ENCODE measurements around the gene FLCN.

The FLCN gene

DNA sequence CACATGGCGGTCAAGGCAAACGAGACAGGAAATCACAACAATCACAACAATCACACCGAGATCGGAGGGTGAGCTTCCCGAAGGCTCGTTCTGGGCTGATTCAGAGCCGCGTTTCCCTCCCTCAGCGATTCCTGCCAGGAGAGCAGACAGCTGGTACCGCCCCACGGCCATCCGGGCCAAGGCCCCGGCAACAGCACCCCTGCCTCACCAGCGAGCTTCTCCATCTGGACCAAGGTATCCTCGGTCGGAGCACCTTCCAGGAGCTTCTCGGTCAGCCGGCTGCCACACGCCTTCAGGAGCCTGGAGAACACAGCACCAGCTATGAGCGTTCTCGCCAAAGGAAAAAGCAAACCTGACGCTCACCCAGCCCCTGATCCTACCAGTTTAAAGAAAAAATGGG, 15.6 kb downstream of the FLCN start:
- TF ChIP-seq, protein P1, sequence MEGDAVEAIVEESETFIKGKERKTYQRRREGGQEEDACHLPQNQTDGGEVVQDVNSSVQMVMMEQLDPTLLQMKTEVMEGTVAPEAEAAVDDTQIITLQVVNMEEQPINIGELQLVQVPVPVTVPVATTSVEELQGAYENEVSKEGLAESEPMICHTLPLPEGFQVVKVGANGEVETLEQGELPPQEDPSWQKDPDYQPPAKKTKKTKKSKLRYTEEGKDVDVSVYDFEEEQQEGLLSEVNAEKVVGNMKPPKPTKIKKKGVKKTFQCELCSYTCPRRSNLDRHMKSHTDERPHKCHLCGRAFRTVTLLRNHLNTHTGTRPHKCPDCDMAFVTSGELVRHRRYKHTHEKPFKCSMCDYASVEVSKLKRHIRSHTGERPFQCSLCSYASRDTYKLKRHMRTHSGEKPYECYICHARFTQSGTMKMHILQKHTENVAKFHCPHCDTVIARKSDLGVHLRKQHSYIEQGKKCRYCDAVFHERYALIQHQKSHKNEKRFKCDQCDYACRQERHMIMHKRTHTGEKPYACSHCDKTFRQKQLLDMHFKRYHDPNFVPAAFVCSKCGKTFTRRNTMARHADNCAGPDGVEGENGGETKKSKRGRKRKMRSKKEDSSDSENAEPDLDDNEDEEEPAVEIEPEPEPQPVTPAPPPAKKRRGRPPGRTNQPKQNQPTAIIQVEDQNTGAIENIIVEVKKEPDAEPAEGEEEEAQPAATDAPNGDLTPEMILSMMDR (IDR thresholded peaks at IDR 0.05; ENCODE audit: borderline replicate concordance, control extremely low read depth, extremely low read depth, insufficient read depth, missing control alignments), result no peak
- in situ Hi-C loops (cut with MboI; ENCODE audit: low sequenced_read_pairs, unreplicated experiment), result no loop called here
- no peak for DNase-seq (ENCODE audit: low spot score)

DNA sequence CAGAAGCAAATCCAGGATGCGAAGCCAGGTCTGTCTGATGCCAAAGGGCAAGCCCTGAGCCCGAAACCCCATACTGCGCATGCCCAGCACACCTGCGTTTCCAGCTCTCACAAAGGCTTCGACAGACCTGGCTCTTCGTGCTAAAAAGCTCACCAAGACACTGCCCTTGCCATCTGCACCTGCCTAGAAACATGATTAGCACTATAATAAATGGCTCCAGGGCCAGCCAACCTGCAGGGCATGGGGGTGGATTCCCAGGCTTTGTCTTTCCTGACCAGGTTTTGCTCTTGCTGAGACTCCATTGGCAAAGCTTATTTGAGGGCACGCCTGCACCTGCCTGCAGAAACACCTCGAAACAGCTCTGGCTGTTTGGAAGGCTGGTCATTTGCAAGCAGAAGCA, 16.4 kb downstream of the FLCN start:
- DNase-seq (ENCODE audit: low spot score), result no peak
- in situ Hi-C loops (cut with MboI; ENCODE audit: low sequenced_read_pairs, unreplicated experiment), result no loop called here

DNA sequence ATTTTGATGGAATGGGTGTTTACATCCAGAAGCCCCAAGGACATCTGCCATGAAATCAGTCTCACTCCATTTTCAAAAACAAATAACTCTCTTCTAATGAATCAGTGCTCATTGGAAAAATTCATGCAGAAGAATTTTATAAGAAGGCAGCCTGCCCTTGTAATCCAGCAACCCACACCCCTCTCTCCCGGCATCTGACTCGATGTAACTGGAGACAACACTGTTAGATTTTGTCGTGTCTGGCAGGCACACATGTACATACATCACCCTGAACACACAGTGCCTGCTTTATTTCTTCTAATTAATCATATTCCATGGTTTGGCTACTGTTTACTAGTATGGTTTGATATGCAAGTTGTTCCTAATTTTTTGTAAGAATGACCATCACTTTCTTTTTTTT, 19.0 kb downstream of the FLCN start:
- TF ChIP-seq, protein P1 (IDR thresholded peaks at IDR 0.05; ENCODE audit: borderline replicate concordance, control extremely low read depth, extremely low read depth, insufficient read depth, missing control alignments), result no peak
- no peak for DNase-seq (ENCODE audit: low spot score)
- in situ Hi-C loops (cut with MboI; ENCODE audit: low sequenced_read_pairs, unreplicated experiment), result no loop called here

More for the DNA sequence above, 16.4 kb downstream of the FLCN start:
- TF ChIP-seq, protein P1 (IDR thresholded peaks at IDR 0.05; ENCODE audit: borderline replicate concordance, control extremely low read depth, extremely low read depth, insufficient read depth, missing control alignments), result no peak

DNA sequence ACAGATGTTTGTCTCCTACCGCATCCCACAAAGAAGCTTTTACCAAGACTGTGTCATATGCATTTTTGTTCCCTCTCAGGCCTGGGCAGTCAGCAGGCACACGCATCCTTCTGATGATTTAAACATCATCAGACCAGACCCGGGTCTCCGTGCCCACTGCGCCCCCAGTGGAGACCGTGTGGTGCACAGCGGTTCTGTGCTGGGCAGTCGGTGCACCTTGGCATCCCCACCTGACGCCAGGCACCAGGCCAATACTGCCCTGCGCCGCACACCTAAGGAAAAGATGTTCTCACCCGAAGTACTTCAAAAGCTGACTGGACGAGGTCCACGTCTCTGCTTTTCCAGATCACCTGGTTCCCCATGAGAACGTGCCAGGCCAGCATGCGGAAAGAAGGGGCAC, 20.2 kb downstream of the FLCN start:
- TF ChIP-seq, protein P1 (IDR thresholded peaks at IDR 0.05; ENCODE audit: borderline replicate concordance, control extremely low read depth, extremely low read depth, insufficient read depth, missing control alignments), result no peak
- DNase-seq (ENCODE audit: low spot score), result no peak
- in situ Hi-C loops (cut with MboI; ENCODE audit: low sequenced_read_pairs, unreplicated experiment), result no loop called here

DNA sequence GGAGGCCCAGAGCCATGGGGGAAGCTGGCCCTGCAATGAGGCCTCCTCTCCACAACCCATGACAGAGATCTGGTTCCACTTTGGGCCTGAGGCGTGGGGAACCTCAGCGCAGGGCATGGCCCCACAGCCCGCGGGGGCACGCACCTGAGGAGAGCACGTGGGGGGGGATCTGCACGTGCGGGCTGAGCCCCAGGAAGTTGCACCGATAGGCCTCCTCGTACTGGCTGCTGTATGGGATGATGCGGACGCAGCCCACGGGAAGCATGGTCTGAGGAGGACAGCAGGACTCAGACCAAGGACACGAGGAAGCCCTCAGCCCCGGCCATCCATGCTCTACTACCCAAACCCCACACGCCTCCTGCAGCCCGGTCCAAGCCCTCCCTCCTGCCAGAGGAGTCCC, 20.7 kb downstream of the FLCN start:
- no peak for DNase-seq (ENCODE audit: low spot score)
- in situ Hi-C loops (cut with MboI; ENCODE audit: low sequenced_read_pairs, unreplicated experiment), result no loop called here
- TF ChIP-seq, protein P1 (IDR thresholded peaks at IDR 0.05; ENCODE audit: borderline replicate concordance, control extremely low read depth, extremely low read depth, insufficient read depth, missing control alignments), result no peak

DNA sequence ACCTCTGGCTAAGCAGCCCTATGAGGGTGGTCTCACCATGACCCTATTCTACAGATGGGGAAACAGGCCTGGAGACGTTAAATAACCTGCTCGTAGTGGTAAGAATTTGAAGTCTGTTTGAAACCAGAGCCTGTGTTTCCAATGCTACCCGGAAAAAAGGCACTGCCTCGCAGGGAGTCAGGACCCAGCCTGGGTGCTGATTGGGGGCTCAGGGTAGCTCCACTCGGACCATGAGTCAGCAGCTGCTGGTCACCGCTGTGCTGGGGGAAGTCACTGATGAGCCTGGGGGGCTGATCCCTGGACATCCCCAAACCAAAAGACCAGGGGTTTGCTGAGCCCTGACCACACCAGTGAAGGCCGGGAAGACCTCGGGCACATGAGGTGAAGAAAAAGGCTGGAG, 21.4 kb downstream of the FLCN start:
- in situ Hi-C loops (cut with MboI; ENCODE audit: low sequenced_read_pairs, unreplicated experiment), result no loop called here
- TF ChIP-seq, protein P1 (IDR thresholded peaks at IDR 0.05; ENCODE audit: borderline replicate concordance, control extremely low read depth, extremely low read depth, insufficient read depth, missing control alignments), result no peak
- DNase-seq (ENCODE audit: low spot score), result no peak

All from GM13976 (cell line).